GM19438 (cell line): ENCODE data around the gene GHRHR.
A peak's percentile ranks its signal among the peaks of the same experiment; 100 is the strongest.

Experiments
- ATAC-seq: cut with Tn5 transposase; IDR thresholded peaks from one replicate; pipeline ENCODE4 v1.9.1; 2021; ENCODE audit warnings: low read depth; ENCODE audit not compliant: unreplicated experiment

Gene GHRHR

GRCh38 chr7:30965372-30965771 lies 1.6 kb downstream of the GHRHR start:
- ATAC-seq = no peak

GRCh38 chr7:30965883-30966282 lies 2.1 kb downstream of the GHRHR start:
- no peak for ATAC-seq

GRCh38 chr7:30968294-30968693 lies 4.5 kb downstream of the GHRHR start:
- no peak for ATAC-seq

- no peak for ATAC-seq
These were observed 5.2 kb downstream of the GHRHR start for GRCh38 chr7:30968747-30969603.

GRCh38 chr7:30969604-30969970 lies 5.8 kb downstream of the GHRHR start:
- ATAC-seq = no peak

- no peak for ATAC-seq
These were observed 6.3 kb downstream of the GHRHR start for GRCh38 chr7:30970074-30970473.

GRCh38 chr7:30970594-30971094 lies 6.9 kb downstream of the GHRHR start:
- peak; percentile 37 for ATAC-seq

- ATAC-seq = no peak
These were observed 7.7 kb downstream of the GHRHR start for GRCh38 chr7:30971440-30971839.

- ATAC-seq = no peak
These were observed 8.2 kb downstream of the GHRHR start for GRCh38 chr7:30971840-30972563.

- no peak for ATAC-seq
These were observed 9.5 kb downstream of the GHRHR start for GRCh38 chr7:30973292-30973691.

GRCh38 chr7:30973791-30974604 lies 10.2 kb downstream of the GHRHR start:
- no peak for ATAC-seq

- peak; percentile 94 for ATAC-seq
These were observed 11.0 kb downstream of the GHRHR start for GRCh38 chr7:30974605-30975255.

GRCh38 chr7:30975256-30975899 lies 11.6 kb downstream of the GHRHR start:
- ATAC-seq = no peak

- no peak for ATAC-seq
These were observed 12.6 kb downstream of the GHRHR start for GRCh38 chr7:30976381-30976780.

GRCh38 chr7:30977222-30977621 lies 13.5 kb downstream of the GHRHR start:
- no peak for ATAC-seq

- ATAC-seq = no peak
These were observed 14.3 kb downstream of the GHRHR start for GRCh38 chr7:30977896-30978564.

- ATAC-seq = no peak
These were observed 15.3 kb downstream of the GHRHR start for GRCh38 chr7:30979027-30979426.

GRCh38 chr7:30980194-30980593 lies 16.4 kb downstream of the GHRHR start:
- ATAC-seq = no peak

- no peak for ATAC-seq
These were observed 17.0 kb downstream of the GHRHR start for GRCh38 chr7:30980751-30981150.
